Type B pancreatic cell (in vitro differentiated cells): Measurements from ENCODE around the gene FMNL2. TPM values are rescaled to one million over a fixed set of nuclear protein-coding genes. Genes with fewer than 3 reads are reported as not detected.
"Not testable (repeated sequence)": the region's sequence is repeated elsewhere in the genome, so short reads cannot be mapped to it uniquely, and the experiment has no call there.

Experiments used
- DNase-seq: peaks from one replicate; pipeline ENCODE4 v3.0.0; 2021; ENCODE audit warnings: mixed read lengths; ENCODE audit not compliant: unreplicated experiment; ENCODE audit errors: extremely low spot score
- H3K27ac Mint-ChIP-seq: 2 replicates; pipeline ENCODE4 v1.8.0; 2021; ENCODE audit warnings: mild to moderate bottlenecking, mixed read lengths
- H3K27me3 Mint-ChIP-seq: 2 replicates; pipeline ENCODE4 v1.8.0; 2021; ENCODE audit warnings: mixed read lengths
- H3K36me3 Mint-ChIP-seq: 2 replicates; pipeline ENCODE4 v1.8.0; 2021; ENCODE audit warnings: mixed read lengths
- H3K4me1 Mint-ChIP-seq: one replicate; pipeline ENCODE4 v1.8.0; 2021; ENCODE audit warnings: mixed read lengths; ENCODE audit not compliant: unreplicated experiment
- H3K4me3 Mint-ChIP-seq: 2 replicates; pipeline ENCODE4 v1.8.0; 2021; ENCODE audit warnings: mild to moderate bottlenecking, mixed read lengths
- H3K9me3 Mint-ChIP-seq: 2 replicates; pipeline ENCODE4 v1.8.0; 2021; ENCODE audit warnings: mixed read lengths
- CTCF ChIP-seq: fragments of 200-600 bp; sonication (generic); conservative IDR thresholded peaks from 2 replicates; pipeline ENCODE4 v1.5.0; 2021; ENCODE audit warnings: antibody characterized with exemption, mild to moderate bottlenecking
- total RNA-seq: library from RNA; stranded (reverse); gene quantifications from 2 replicates; pipeline ENCODE4 v1.2.1, GENCODE V29; 2021; ENCODE audit warnings: low replicate concordance

Gene FMNL2
- total RNA-seq, 1 donor from 2014 or later, result 62.1 TPM

- no peaks in the 10 kb centered on the region for H3K27me3 Mint-ChIP-seq
- DNase-seq, result no peak
- no peaks in the 10 kb centered on the region for H3K36me3 Mint-ChIP-seq
- H3K4me3 Mint-ChIP-seq, result no peak overlapping the region
- TF ChIP-seq CTCF, result no peak
- H3K27ac Mint-ChIP-seq, result no peak overlapping the region
- no peaks in the 10 kb centered on the region for H3K4me1 Mint-ChIP-seq
- no peaks in the 10 kb centered on the region for H3K9me3 Mint-ChIP-seq
Measured at GRCh38 chr2:152320814-152321213, 14.2 kb upstream of the FMNL2 start.

GRCh38 chr2:152322222-152322621 lies 12.8 kb upstream of the FMNL2 start:
- no peaks in the 10 kb centered on the region for H3K36me3 Mint-ChIP-seq
- DNase-seq, result no peak
- TF ChIP-seq CTCF, result no peak
- no peaks in the 10 kb centered on the region for H3K9me3 Mint-ChIP-seq
- no peaks in the 10 kb centered on the region for H3K4me1 Mint-ChIP-seq
- no peak overlapping the region for H3K27ac Mint-ChIP-seq
- no peaks in the 10 kb centered on the region for H3K27me3 Mint-ChIP-seq
- H3K4me3 Mint-ChIP-seq, result no peak overlapping the region

GRCh38 chr2:152325126-152325525 lies 9.8 kb upstream of the FMNL2 start:
- not testable (repeated sequence) for H3K4me1 Mint-ChIP-seq, H3K9me3 Mint-ChIP-seq, H3K27me3 Mint-ChIP-seq, H3K27ac Mint-ChIP-seq, H3K36me3 Mint-ChIP-seq, DNase-seq, H3K4me3 Mint-ChIP-seq

- Mint-ChIP-seq H3K36me3 (no peaks in the 10 kb centered on the region), H3K4me1 (no peaks in the 10 kb centered on the region), H3K27me3 (no peaks in the 10 kb centered on the region), H3K9me3 (no peaks in the 10 kb centered on the region), H3K27ac (no peak overlapping the region), H3K4me3 (no peak overlapping the region)
- no peak for DNase-seq
- TF ChIP-seq CTCF, result no peak
Measured at GRCh38 chr2:152326710-152327109, 8.3 kb upstream of the FMNL2 start.

- DNase-seq, result no peak
- Mint-ChIP-seq H3K36me3 (no peaks in the 10 kb centered on the region), H3K4me1 (no peaks in the 10 kb centered on the region), H3K9me3 (no peaks in the 10 kb centered on the region), H3K27ac (no peak overlapping the region), H3K4me3 (no peak overlapping the region), H3K27me3 (no peaks in the 10 kb centered on the region)
- no peak for TF ChIP-seq CTCF
Measured at GRCh38 chr2:152328013-152328412, 7.0 kb upstream of the FMNL2 start.

GRCh38 chr2:152330235-152330866 lies 4.6 kb upstream of the FMNL2 start:
- H3K4me1 Mint-ChIP-seq, result peaks cover 4% of the 10 kb centered on the region
- H3K27ac Mint-ChIP-seq, result no peak overlapping the region
- DNase-seq, result no peak
- H3K9me3 Mint-ChIP-seq, result no peaks in the 10 kb centered on the region
- no peak overlapping the region for H3K4me3 Mint-ChIP-seq
- H3K27me3 Mint-ChIP-seq, result no peaks in the 10 kb centered on the region
- TF ChIP-seq CTCF, result no peak
- H3K36me3 Mint-ChIP-seq, result no peaks in the 10 kb centered on the region
